CD14-positive monocyte (primary cell): ENCODE measurements around the gene TRIM69. TPM values are rescaled to one million over a fixed set of nuclear protein-coding genes. Genes with fewer than 3 reads are reported as not detected.

Experiments
- DNase-seq, 3 donors: peaks; one replicate each; pipeline ENCODE4 v3.0.0-alpha.2; 2011 to 2022
- H2AFZ ChIP-seq: 2 replicates; pipeline ENCODE4 v1.6.0; 2012; ENCODE audit warnings: mild to moderate bottlenecking, low read depth, low read length, inconsistent platforms; ENCODE audit not compliant: insufficient read depth, poor library complexity, severe bottlenecking
- H3K27ac ChIP-seq, 2 donors: 1 replicate in 1 of 2; 2 replicates in 1 of 2; pipeline ENCODE4 v1.5.1; 2012 to 2013; ENCODE audit warnings: low read length in 2 of 2, control low read depth in 1 of 2, inconsistent platforms in 1 of 2, low read depth in 1 of 2, mild to moderate bottlenecking in 1 of 2
- H3K27me3 ChIP-seq, 2 donors: one replicate each; pipeline versions ENCODE4 v1.6.0 to v1.6.1; 2011 to 2013; ENCODE audit warnings: low read length in 2 of 2; ENCODE audit not compliant: control insufficient read depth in 2 of 2, insufficient read depth in 2 of 2
- H3K36me3 ChIP-seq, 2 donors: replicated peaks in 1 of 2; 1 replicate in 1 of 2; 2 replicates in 1 of 2; pipeline versions ENCODE4 v1.5.1 to v1.6.1; 2012 to 2013; ENCODE audit warnings: low read length in 2 of 2, control low read depth in 1 of 2, inconsistent platforms in 1 of 2, mild to moderate bottlenecking in 1 of 2; ENCODE audit not compliant: insufficient read depth in 2 of 2, control insufficient read depth in 1 of 2
- H3K4me1 ChIP-seq, 2 donors: 1 replicate in 1 of 2; 2 replicates in 1 of 2; pipeline versions ENCODE4 v1.5.1 to v1.6.1; 2012 to 2013; ENCODE audit warnings: low read length in 2 of 2, control low read depth in 1 of 2, inconsistent platforms in 1 of 2, mild to moderate bottlenecking in 1 of 2, moderate library complexity in 1 of 2; ENCODE audit not compliant: insufficient read depth in 2 of 2, control insufficient read depth in 1 of 2
- H3K4me2 ChIP-seq: replicated peaks from 2 replicates; pipeline ENCODE3; 2012; ENCODE audit warnings: low read length, moderate library complexity, mild to moderate bottlenecking; ENCODE audit not compliant: poor library complexity, severe bottlenecking; ENCODE audit errors: extremely low read depth
- H3K4me3 ChIP-seq, 3 experiments: fragments of 200-600 bp in 1 of 3; sonication (generic) in 1 of 3; replicated peaks in 1 of 3; 1 replicate in 2 of 3; 2 replicates in 1 of 3; pipeline ENCODE4 v1.5.1; 2011 to 2013; ENCODE audit warnings: low read length in 3 of 3, mild to moderate bottlenecking in 3 of 3, control low read depth in 2 of 3, low read depth in 2 of 3, inconsistent platforms in 1 of 3, moderate library complexity in 1 of 3
- H3K79me2 ChIP-seq: 2 replicates; pipeline ENCODE4 v1.6.0; 2012; ENCODE audit warnings: mild to moderate bottlenecking, control low read depth, inconsistent platforms, low read length, moderate library complexity; ENCODE audit not compliant: insufficient read depth
- H3K9ac ChIP-seq: 2 replicates; pipeline ENCODE4 v1.6.0; 2017; ENCODE audit warnings: low read length, mild to moderate bottlenecking; ENCODE audit not compliant: insufficient read depth, poor library complexity, severe bottlenecking
- H3K9me3 ChIP-seq, 2 donors: replicated peaks in 1 of 2; 1 replicate in 1 of 2; 2 replicates in 1 of 2; pipeline versions ENCODE4 v1.5.1 to v1.6.1; 2012 to 2013; ENCODE audit warnings: low read length in 2 of 2, control low read depth in 1 of 2; ENCODE audit not compliant: control insufficient read depth in 1 of 2, insufficient read depth in 1 of 2
- H4K20me1 ChIP-seq: 2 replicates; pipeline ENCODE4 v1.6.0; 2012; ENCODE audit warnings: mild to moderate bottlenecking, low read length, control low read depth, moderate library complexity; ENCODE audit not compliant: insufficient read depth
- H3K27ac Mint-ChIP-seq, 7 donors: one replicate each; pipeline ENCODE4 v1.8.0; 2020; ENCODE audit warnings: mild to moderate bottlenecking in 7 of 7, mixed read lengths in 7 of 7, moderate library complexity in 6 of 7, inconsistent platforms in 2 of 7
- H3K27me3 Mint-ChIP-seq, 3 donors: one replicate each; pipeline ENCODE4 v1.8.0; 2021 to 2022; ENCODE audit warnings: low read depth in 3 of 3, mild to moderate bottlenecking in 3 of 3, mixed read lengths in 3 of 3, moderate library complexity in 3 of 3, inconsistent platforms in 1 of 3
- H3K36me3 Mint-ChIP-seq, 2 donors: one replicate each; pipeline ENCODE4 v1.8.0; 2020; ENCODE audit warnings: mixed read lengths in 2 of 2, inconsistent platforms in 1 of 2, mild to moderate bottlenecking in 1 of 2
- H3K4me1 Mint-ChIP-seq: one replicate; pipeline ENCODE4 v1.8.0; 2020; ENCODE audit warnings: mild to moderate bottlenecking, mixed read lengths
- H3K4me3 Mint-ChIP-seq, 2 donors: one replicate each; pipeline ENCODE4 v1.8.0; 2020; ENCODE audit warnings: mild to moderate bottlenecking in 2 of 2, mixed read lengths in 2 of 2, moderate library complexity in 1 of 2
- H3K9me3 Mint-ChIP-seq, 7 donors: one replicate each; pipeline ENCODE4 v1.8.0; 2020 to 2022; ENCODE audit warnings: mixed read lengths in 7 of 7, mild to moderate bottlenecking in 6 of 7, moderate library complexity in 6 of 7, inconsistent platforms in 2 of 7
- CTCF ChIP-seq: fragments of 200-600 bp; IDR thresholded peaks from one replicate; pipeline ENCODE4 v1.8.0; 2022; ENCODE audit warnings: antibody characterized with exemption, mild to moderate bottlenecking
- WGBS: methylation state at CpG from one replicate; pipeline ENCODE4 v1.1.5; 2013; ENCODE audit warnings: missing lambda C conversion rate; ENCODE audit not compliant: insufficient coverage; 5-methylcytosine and 5-hydroxymethylcytosine counted together
- intact Hi-C, 2 donors: fragments of 100-400 bp; cut with micrococcal nuclease; formaldehyde crosslinking; loops; one replicate each; pipeline versions ENCODE4 v1.15.0 to v1.15.1; 2023
- polyA plus RNA-seq, 3 donors: library from polyadenylated mRNA; depleted of rRNA in 1 of 3; unstranded in 2 of 3; stranded (reverse) in 1 of 3; fragments of 300-500 nt in 2 of 3; fragments of >200 nt in 1 of 3; fragmentation: Illumina TruSeq in 2 of 3; gene quantifications; 1 replicate in 2 of 3; 2 replicates in 1 of 3; pipeline ENCODE4 v1.2.3, GENCODE V29; 2012 to 2021

Gene TRIM69
- polyA plus RNA-seq, 3 donors, result 9.4 to 18.2 (median 15.8) TPM

- H3K4me1 ChIP-seq, result peaks cover 25 to 36% of the 10 kb centered on the region in 2 donors
- no peaks in the 10 kb centered on the region for H3K27me3 ChIP-seq
- H3K36me3 ChIP-seq, result peaks cover 19 to 20% of the 10 kb centered on the region in 2 donors
- H3K79me2 ChIP-seq, result peaks cover 62% of the 10 kb centered on the region
- H3K4me2 ChIP-seq, result peak overlapping the region; percentile 73
- Mint-ChIP-seq H3K9me3 (peaks cover 2 to 15% (median 6%) of the 10 kb centered on the region in 7 donors), H3K36me3 (peaks cover 44 to 50% of the 10 kb centered on the region in 2 donors), H3K27me3 (peaks cover 2 to 9% (median 4%) of the 10 kb centered on the region in 3 donors), H3K27ac (peak overlapping the region; percentile 99 to 100 (median 100)), H3K4me1 (peaks cover 31% of the 10 kb centered on the region), H3K4me3 (peak overlapping the region; percentile 98 to 100)
- no peaks in the 10 kb centered on the region for H3K9me3 ChIP-seq
- peak overlapping the region; percentile 99 to 100 for H3K27ac ChIP-seq
- 0% methylated on average over 1 of the region's 11 CpGs for WGBS
- H4K20me1 ChIP-seq, result peaks cover 41% of the 10 kb centered on the region
- peak; percentile 88 to 92 (median 91) for DNase-seq
- TF ChIP-seq CTCF, result peak; percentile 42
- peak overlapping the region; percentile 100 for H3K9ac ChIP-seq
- intact Hi-C loops, result loop anchor here (2.0 kb wide), 3 partner anchors 18 to 48 kb away; partner anchors contain the start of genes SPG11 (in 2 of the 2) and TRIM69 (in 1 of the 2)
- peak overlapping the region; percentile 63 to 100 (median 96) for H3K4me3 ChIP-seq
- no peak overlapping the region for H2AFZ ChIP-seq
Measured at GRCh38 chr15:44710236-44711095, 25.9 kb upstream of the TRIM69 start.

- Histone ChIP-seq H3K9ac (peak within 1 kb of the TSS; percentile 100), H3K4me1 (peaks cover 32 to 43% of the 10 kb centered on the region in 2 donors), H3K79me2 (peaks cover 70% of the 10 kb centered on the region), H3K27ac (peak within 1 kb of the TSS; percentile 99 to 100), H3K27me3 (no peaks in the 10 kb centered on the region), H3K9me3 (no peaks in the 10 kb centered on the region), H3K4me3 (peak within 1 kb of the TSS; percentile 63 to 100 (median 96)), H4K20me1 (peaks cover 48% of the 10 kb centered on the region), H3K36me3 (peaks cover 27 to 28% of the 10 kb centered on the region in 2 donors), H2AFZ (no peak within 1 kb of the TSS), H3K4me2 (peak within 1 kb of the TSS; percentile 73)
- Mint-ChIP-seq H3K4me1 (peaks cover 38% of the 10 kb centered on the region), H3K27me3 (peaks cover 2 to 9% (median 4%) of the 10 kb centered on the region in 3 donors), H3K27ac (peak within 1 kb of the TSS; percentile 99 to 100 (median 100)), H3K36me3 (peaks cover 51 to 57% of the 10 kb centered on the region in 2 donors), H3K4me3 (peak within 1 kb of the TSS; percentile 98 to 100), H3K9me3 (peaks cover 0 to 15% (median 4%) of the 10 kb centered on the region in 7 donors)
- WGBS, result 0% methylated on average over 28 of the region's 37 CpGs
- intact Hi-C loops, result loop anchor here (2.0 kb wide), 3 partner anchors 18 to 48 kb away; partner anchors contain the start of genes SPG11 (in 2 of the 2) and TRIM69 (in 1 of the 2)
- no peak for TF ChIP-seq CTCF
- peak; percentile 97 to 99 (median 98) for DNase-seq
Measured at GRCh38 chr15:44711096-44711742, 25.1 kb upstream of the TRIM69 start, which contains the start of the genes B2M and PATL2. Gene B2M (plus strand): TSS chr15:44711517. CDS start chr15:44711547, 30 bp downstream. Gene PATL2 (minus strand): TSS chr15:44711323. CDS start chr15:44676490, 34,833 bp downstream.
